Body of pancreas (tissue), 4 donors: ENCODE data around the gene DLX6. TPM values are rescaled to one million over a fixed set of nuclear protein-coding genes. Genes with fewer than 3 reads are reported as not detected.
A peak's percentile ranks its signal among the peaks of the same experiment; 100 is the strongest.

ENCODE experiments used
- ATAC-seq: fragments of 150-250 bp; one replicate; pipeline ENCODE4 v1.9.1; 2016
- DNase-seq, 4 donors: peaks; one replicate each; pipeline ENCODE4 v3.0.0-alpha.2; 2019
- H3K27ac ChIP-seq, 4 donors: fragments of 200-600 bp; sonication (generic); 1 replicate in 3 of 4; 2 replicates in 1 of 4; pipeline versions ENCODE4 v1.5.1 to v1.6.1; 2016 to 2019; ENCODE audit warnings: mild to moderate bottlenecking in 1 of 4, mixed read lengths in 1 of 4, moderate library complexity in 1 of 4
- H3K27me3 ChIP-seq, 2 donors: fragments of 200-600 bp; sonication (generic); one replicate each; pipeline ENCODE4 v1.6.0; 2016; ENCODE audit warnings: mild to moderate bottlenecking in 1 of 2
- H3K36me3 ChIP-seq, 2 donors: fragments of 200-600 bp; sonication (generic); replicated peaks in 1 of 2; 2 replicates each; pipeline ENCODE4 v1.5.1; 2016; ENCODE audit warnings: low read depth in 2 of 2; ENCODE audit not compliant: insufficient read depth in 1 of 2
- H3K4me1 ChIP-seq: fragments of 200-600 bp; sonication (generic); one replicate; pipeline ENCODE4 v1.6.0; 2016
- H3K4me3 ChIP-seq, 2 donors: fragments of 200-600 bp; sonication (generic); 1 replicate in 1 of 2; 2 replicates in 1 of 2; pipeline ENCODE4 v1.5.1; 2016 to 2019
- H3K9me3 ChIP-seq, 3 donors: fragments of 200-600 bp; sonication (generic); 1 replicate in 2 of 3; 2 replicates in 1 of 3; pipeline ENCODE4 v1.5.1; 2016
- POLR2A ChIP-seq, 3 donors: fragments of 450-650 bp; IDR thresholded peaks; one replicate each; pipeline ENCODE4 v1.6.1; 2016; ENCODE audit warnings: antibody characterized with exemption in 3 of 3, mild to moderate bottlenecking in 2 of 3
- WGBS, 2 donors: methylation state at CpG; one replicate each; pipeline ENCODE4 v1.1.5; 2017; 5-methylcytosine and 5-hydroxymethylcytosine counted together
- intact Hi-C: fragments of 100-400 bp; cut with DNase I; formaldehyde crosslinking; loops from one replicate; pipeline ENCODE4 v1.15.1; 2023
- total RNA-seq, 2 donors: library from RNA; depleted of rRNA; stranded (reverse); fragments of >200 nt; gene quantifications; one replicate each; pipeline ENCODE4 v1.1.0, GENCODE V29; 2016
- TF ChIP-seq, protein P1 (sequence below), 7 experiments: fragments of 450-650 bp in 4 of 7; fragments of 200-600 bp in 3 of 7; sonication (generic) in 3 of 7; IDR thresholded peaks; one replicate each; pipeline ENCODE4 v1.5.1; 2016 to 2019; ENCODE audit warnings: antibody characterized with exemption in 7 of 7

Gene DLX6
- total RNA-seq = not detected

DNA sequence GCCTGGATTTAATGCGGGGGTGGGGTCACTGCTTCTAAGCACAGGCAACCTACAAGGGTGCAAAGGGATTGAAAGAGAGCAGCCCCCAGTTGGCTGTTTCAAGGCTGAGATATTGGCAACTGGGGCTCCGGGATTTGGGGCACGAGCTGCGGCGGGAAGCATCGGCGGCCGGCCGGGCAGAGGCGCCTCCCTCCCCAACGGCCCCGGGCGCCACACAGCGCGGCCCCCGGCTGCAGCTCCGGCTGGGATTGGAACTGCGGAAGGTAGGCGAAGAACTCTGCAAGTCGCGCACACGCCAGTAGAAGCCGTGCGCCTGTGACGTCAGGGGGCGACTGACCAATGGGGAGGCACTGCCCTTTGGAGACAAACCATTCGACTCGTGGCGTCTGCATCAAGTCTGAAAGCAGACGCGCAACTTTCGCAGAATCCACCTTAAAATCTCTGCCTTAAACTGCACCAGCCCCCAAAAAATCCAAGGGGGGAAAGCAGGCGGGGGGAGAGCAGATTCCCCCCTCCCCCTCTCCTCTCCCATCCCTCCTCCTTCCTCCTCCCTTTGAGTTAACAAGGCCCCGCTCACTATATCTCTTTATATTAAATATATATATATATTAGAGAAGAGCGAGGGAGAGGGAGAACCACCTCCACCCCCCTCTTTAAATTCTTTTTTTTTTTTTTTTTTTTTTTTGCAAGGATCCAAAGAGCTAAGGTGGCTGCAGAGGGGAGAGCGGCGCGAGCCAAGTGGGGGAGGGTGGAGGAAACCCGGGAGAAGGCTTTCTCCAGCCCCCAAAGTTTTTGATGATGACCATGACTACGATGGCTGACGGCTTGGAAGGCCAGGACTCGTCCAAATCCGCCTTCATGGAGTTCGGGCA, at the start of gene DLX6:
TSS of gene DLX6 (plus strand) at position 371 of the 872 bp plus-strand sequence. CDS start at position 796, 425 bp downstream.
- ATAC-seq (peak; percentile 43), DNase-seq (peak in 1 of 4 donors; percentile 26)
- Histone ChIP-seq H3K4me3 (no peak within 1 kb of the TSS), H3K9me3 (no peaks in the 10 kb centered on the region), H3K27ac (no peak within 1 kb of the TSS), H3K27me3 (peaks cover 3 to 52% of the 10 kb centered on the region in 2 donors), H3K36me3 (no peaks in the 10 kb centered on the region), H3K4me1 (peaks cover 17% of the 10 kb centered on the region)
- WGBS, 2 donors = 2 to 10% methylated on average over 31 to 44 of the region's 44 CpGs
- intact Hi-C loops = no loop called here
- TF ChIP-seq, protein P1, sequence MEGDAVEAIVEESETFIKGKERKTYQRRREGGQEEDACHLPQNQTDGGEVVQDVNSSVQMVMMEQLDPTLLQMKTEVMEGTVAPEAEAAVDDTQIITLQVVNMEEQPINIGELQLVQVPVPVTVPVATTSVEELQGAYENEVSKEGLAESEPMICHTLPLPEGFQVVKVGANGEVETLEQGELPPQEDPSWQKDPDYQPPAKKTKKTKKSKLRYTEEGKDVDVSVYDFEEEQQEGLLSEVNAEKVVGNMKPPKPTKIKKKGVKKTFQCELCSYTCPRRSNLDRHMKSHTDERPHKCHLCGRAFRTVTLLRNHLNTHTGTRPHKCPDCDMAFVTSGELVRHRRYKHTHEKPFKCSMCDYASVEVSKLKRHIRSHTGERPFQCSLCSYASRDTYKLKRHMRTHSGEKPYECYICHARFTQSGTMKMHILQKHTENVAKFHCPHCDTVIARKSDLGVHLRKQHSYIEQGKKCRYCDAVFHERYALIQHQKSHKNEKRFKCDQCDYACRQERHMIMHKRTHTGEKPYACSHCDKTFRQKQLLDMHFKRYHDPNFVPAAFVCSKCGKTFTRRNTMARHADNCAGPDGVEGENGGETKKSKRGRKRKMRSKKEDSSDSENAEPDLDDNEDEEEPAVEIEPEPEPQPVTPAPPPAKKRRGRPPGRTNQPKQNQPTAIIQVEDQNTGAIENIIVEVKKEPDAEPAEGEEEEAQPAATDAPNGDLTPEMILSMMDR (IDR thresholded peaks at IDR 0.05) = no peak

DNA sequence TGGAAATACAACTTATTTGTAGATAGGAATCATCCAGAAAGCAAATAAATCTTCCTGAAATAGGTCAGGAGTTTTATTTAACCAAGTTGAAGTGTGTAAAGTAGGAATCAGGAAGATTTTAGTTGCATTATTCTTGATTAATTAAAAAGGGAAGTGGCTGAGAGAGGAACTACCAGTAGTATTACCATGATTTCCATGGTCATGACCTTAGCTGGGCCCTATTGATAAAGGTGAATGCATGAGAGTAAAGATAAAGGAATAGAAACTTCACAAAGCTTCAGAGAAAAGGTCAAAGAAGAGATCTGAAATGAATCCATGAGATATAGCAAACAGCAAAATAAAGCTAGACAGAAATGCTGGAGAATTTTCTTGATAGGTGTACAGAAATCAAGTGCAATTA, 46.2 kb upstream of the DLX6 start:
- TF ChIP-seq, protein P1 (IDR thresholded peaks at IDR 0.05) = no peak
- no peak for TF ChIP-seq POLR2A (IDR thresholded peaks at IDR 0.05)
- no peaks in the 10 kb centered on the region for H3K27me3 ChIP-seq
- DNase-seq (no peak), ATAC-seq (no peak)
- intact Hi-C loops = no loop called here
- H3K9me3 ChIP-seq = no peaks in the 10 kb centered on the region
- H3K4me1 ChIP-seq = no peaks in the 10 kb centered on the region
- H3K4me3 ChIP-seq = no peak overlapping the region
- no peaks in the 10 kb centered on the region for H3K36me3 ChIP-seq
- no peak overlapping the region for H3K27ac ChIP-seq

DNA sequence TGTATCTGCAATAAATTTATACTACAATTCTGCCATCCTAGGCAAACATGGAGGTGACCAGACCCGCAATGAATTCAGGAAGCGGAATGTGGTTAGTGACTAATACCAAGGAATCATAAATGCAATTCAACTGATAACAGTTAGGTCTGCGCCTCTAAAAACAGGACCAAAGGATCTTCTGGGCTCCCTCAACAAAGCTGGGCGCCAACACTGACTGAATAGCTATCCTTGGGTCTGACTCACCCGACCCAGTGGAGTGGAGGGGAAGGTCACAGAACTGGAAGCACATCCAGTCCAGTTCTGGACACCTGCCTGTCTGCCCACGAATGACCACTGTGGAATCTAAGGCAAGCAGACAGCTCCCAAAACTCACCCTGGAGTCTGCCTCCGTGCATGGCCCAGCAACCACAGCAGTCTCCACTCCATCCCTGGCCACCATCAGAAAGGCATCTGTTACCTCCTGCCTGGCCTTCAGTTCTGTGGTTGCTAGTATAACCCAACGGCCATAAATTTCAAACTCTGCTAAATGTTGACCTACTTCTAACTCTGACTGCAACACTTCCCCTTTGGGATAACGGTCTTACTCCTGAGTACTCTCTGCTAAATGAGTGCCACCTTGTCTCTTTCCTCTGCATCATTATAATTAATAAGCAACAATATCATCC, 43.0 kb upstream of the DLX6 start:
- no peak overlapping the region for H3K4me3 ChIP-seq
- H3K27ac ChIP-seq = no peak overlapping the region
- no peaks in the 10 kb centered on the region for H3K27me3 ChIP-seq
- WGBS, 2 donors = 48 to 73% methylated on average over 8 to 9 of the region's 9 CpGs
- no peaks in the 10 kb centered on the region for H3K4me1 ChIP-seq
- intact Hi-C loops = no loop called here
- no peaks in the 10 kb centered on the region for H3K36me3 ChIP-seq
- TF ChIP-seq, protein P1 (IDR thresholded peaks at IDR 0.05) = no peak
- no peak for TF ChIP-seq POLR2A (IDR thresholded peaks at IDR 0.05)
- no peak for DNase-seq
- no peak for ATAC-seq
- no peaks in the 10 kb centered on the region for H3K9me3 ChIP-seq

DNA sequence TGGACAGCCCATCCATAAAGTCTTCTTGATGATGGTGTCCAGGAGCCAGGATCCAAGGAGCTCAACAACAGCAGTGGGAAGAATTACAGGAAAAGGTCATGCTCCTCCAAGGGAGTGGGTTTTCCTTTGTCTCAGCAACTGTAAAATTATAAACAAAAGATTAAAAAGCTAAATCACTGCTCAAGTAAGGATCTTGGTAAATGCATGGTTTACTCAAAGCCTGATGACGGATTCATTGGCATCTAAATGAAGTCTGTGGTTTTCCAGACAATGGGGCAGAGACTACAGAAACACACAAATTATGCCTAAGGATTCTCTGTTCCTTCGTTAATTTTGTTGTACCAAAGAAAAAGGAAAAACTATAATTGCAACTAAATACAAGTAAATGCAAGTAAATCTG, 36.4 kb upstream of the DLX6 start:
- 65 to 69% methylated on average over 2 of the region's 2 CpGs for WGBS, 2 donors
- no peak overlapping the region for H3K27ac ChIP-seq
- H3K36me3 ChIP-seq = no peaks in the 10 kb centered on the region
- H3K9me3 ChIP-seq = no peaks in the 10 kb centered on the region
- ATAC-seq (no peak), DNase-seq (no peak)
- no peak for TF ChIP-seq POLR2A (IDR thresholded peaks at IDR 0.05)
- TF ChIP-seq, protein P1 (IDR thresholded peaks at IDR 0.05) = no peak
- no peaks in the 10 kb centered on the region for H3K27me3 ChIP-seq
- no peak overlapping the region for H3K4me3 ChIP-seq
- intact Hi-C loops = no loop called here
- no peaks in the 10 kb centered on the region for H3K4me1 ChIP-seq
